Natural killer cell (primary cell): ENCODE data around the gene DNAAF5. TPM values are rescaled to one million over a fixed set of nuclear protein-coding genes. Genes with fewer than 3 reads are reported as not detected.

ENCODE experiments used
- ATAC-seq, 3 donors: fragments of 150-1000 bp in 2 of 3; fragments of 200-7000 bp in 1 of 3; cut with Tn5 transposase; 1 replicate in 1 of 3; 2 replicates in 2 of 3; pipeline ENCODE4 v1.10.0; 2021; ENCODE audit warnings: mild to moderate bottlenecking in 2 of 3, moderate library complexity in 2 of 3
- DNase-seq, 2 donors: peaks; one replicate each; pipeline versions ENCODE4 v3.0.0 to v3.0.0-alpha.2; 2013 to 2021; ENCODE audit warnings: mixed read lengths in 1 of 2
- H3K27ac ChIP-seq: one replicate; pipeline ENCODE4 v1.5.1; 2013; ENCODE audit warnings: mild to moderate bottlenecking, low read length
- H3K27me3 ChIP-seq: one replicate; pipeline ENCODE4 v1.6.1; 2013; ENCODE audit warnings: low read length; ENCODE audit not compliant: control insufficient read depth, insufficient read depth
- H3K36me3 ChIP-seq: one replicate; pipeline ENCODE4 v1.6.1; 2013; ENCODE audit warnings: low read length; ENCODE audit not compliant: control insufficient read depth, insufficient read depth
- H3K4me1 ChIP-seq: one replicate; pipeline ENCODE4 v1.6.1; 2013; ENCODE audit warnings: low read length; ENCODE audit not compliant: control insufficient read depth, insufficient read depth
- H3K4me3 ChIP-seq: one replicate; pipeline ENCODE4 v1.5.1; 2013; ENCODE audit warnings: low read length
- H3K9me3 ChIP-seq: one replicate; pipeline ENCODE4 v1.6.1; 2013; ENCODE audit warnings: low read length; ENCODE audit not compliant: control insufficient read depth, insufficient read depth
- H3K27ac Mint-ChIP-seq, 2 donors: one replicate each; pipeline ENCODE4 v1.8.0; 2022; ENCODE audit warnings: mild to moderate bottlenecking in 2 of 2, mixed read lengths in 2 of 2, moderate library complexity in 1 of 2
- H3K27me3 Mint-ChIP-seq, 2 donors: one replicate each; pipeline ENCODE4 v1.8.0; 2022; ENCODE audit warnings: low read depth in 2 of 2, mixed read lengths in 2 of 2
- H3K36me3 Mint-ChIP-seq: one replicate; pipeline ENCODE4 v1.8.0; 2022; ENCODE audit warnings: mixed read lengths
- H3K4me1 Mint-ChIP-seq, 2 donors: one replicate each; pipeline ENCODE4 v1.8.0; 2022; ENCODE audit warnings: mixed read lengths in 2 of 2
- H3K4me3 Mint-ChIP-seq: one replicate; pipeline ENCODE4 v1.8.0; 2022; ENCODE audit warnings: mild to moderate bottlenecking, moderate library complexity, mixed read lengths
- H3K9me3 Mint-ChIP-seq, 2 donors: one replicate each; pipeline ENCODE4 v1.8.0; 2022; ENCODE audit warnings: mixed read lengths in 2 of 2
- CTCF ChIP-seq: fragments of 200-600 bp; IDR thresholded peaks from one replicate; pipeline ENCODE4 v1.8.0; 2022; ENCODE audit warnings: antibody characterized with exemption
- WGBS: methylation state at CpG from one replicate; pipeline ENCODE4 v1.1.7; 2013; ENCODE audit warnings: missing lambda C conversion rate; ENCODE audit not compliant: insufficient coverage; 5-methylcytosine and 5-hydroxymethylcytosine counted together
- intact Hi-C: fragments of 100-400 bp; cut with micrococcal nuclease; formaldehyde crosslinking; loops from one replicate; pipeline ENCODE4 v1.14.2; 2022
- total RNA-seq, 4 donors: library from RNA; stranded (reverse); fragments of 120-200 nt in 1 of 4; gene quantifications; one replicate each; pipeline versions ENCODE4 v1.2.3 to v1.2.4, GENCODE V29; 2013 to 2022

The DNAAF5 gene
- total RNA-seq, 3 donors from 2014 or later (not counting 1 experiment from before 2014, with no cell fraction given) = 6.7 to 10.3 (median 10.3) TPM

- no peak overlapping the region for H3K27ac ChIP-seq
- no peaks in the 10 kb centered on the region for H3K4me1 Mint-ChIP-seq
- no peak for TF ChIP-seq CTCF
- H3K9me3 ChIP-seq = no peaks in the 10 kb centered on the region
- intact Hi-C loops = no loop called here
- DNase-seq (no peak), ATAC-seq (no peak)
- no peaks in the 10 kb centered on the region for H3K27me3 Mint-ChIP-seq
- WGBS = 97% methylated on average over 11 of the region's 11 CpGs
- no peaks in the 10 kb centered on the region for H3K27me3 ChIP-seq
- no peaks in the 10 kb centered on the region for H3K36me3 Mint-ChIP-seq
- no peaks in the 10 kb centered on the region for H3K4me1 ChIP-seq
- H3K27ac Mint-ChIP-seq = no peak overlapping the region
- peaks cover 30% of the 10 kb centered on the region for H3K36me3 ChIP-seq
- H3K4me3 ChIP-seq = no peak overlapping the region
- no peak overlapping the region for H3K4me3 Mint-ChIP-seq
- H3K9me3 Mint-ChIP-seq = no peaks in the 10 kb centered on the region
These were observed 35.1 kb downstream of the DNAAF5 start for GRCh38 chr7:761631-762030.

GRCh38 chr7:762885-763284, 36.4 kb downstream of the DNAAF5 start:
- H3K27me3 Mint-ChIP-seq = no peaks in the 10 kb centered on the region
- H3K9me3 Mint-ChIP-seq = no peaks in the 10 kb centered on the region
- H3K4me1 ChIP-seq = no peaks in the 10 kb centered on the region
- H3K27ac ChIP-seq = no peak overlapping the region
- no peaks in the 10 kb centered on the region for H3K27me3 ChIP-seq
- H3K4me3 ChIP-seq = no peak overlapping the region
- no peak for ATAC-seq
- H3K4me1 Mint-ChIP-seq = no peaks in the 10 kb centered on the region
- WGBS = 82% methylated on average over 5 of the region's 5 CpGs
- H3K9me3 ChIP-seq = no peaks in the 10 kb centered on the region
- DNase-seq = no peak
- no peak overlapping the region for H3K27ac Mint-ChIP-seq
- intact Hi-C loops = no loop called here
- H3K36me3 ChIP-seq = peaks cover 19% of the 10 kb centered on the region
- no peaks in the 10 kb centered on the region for H3K36me3 Mint-ChIP-seq
- H3K4me3 Mint-ChIP-seq = no peak overlapping the region
- TF ChIP-seq CTCF = no peak

GRCh38 chr7:763762-764161, 37.3 kb downstream of the DNAAF5 start:
- H3K4me1 Mint-ChIP-seq = no peaks in the 10 kb centered on the region
- Histone ChIP-seq H3K27ac (no peak overlapping the region), H3K27me3 (no peaks in the 10 kb centered on the region), H3K4me1 (no peaks in the 10 kb centered on the region), H3K4me3 (no peak overlapping the region), H3K9me3 (no peaks in the 10 kb centered on the region), H3K36me3 (peaks cover 18% of the 10 kb centered on the region)
- no peak overlapping the region for H3K27ac Mint-ChIP-seq
- TF ChIP-seq CTCF = no peak
- DNase-seq = no peak
- intact Hi-C loops = no loop called here
- H3K4me3 Mint-ChIP-seq = no peak overlapping the region
- H3K9me3 Mint-ChIP-seq = no peaks in the 10 kb centered on the region
- 99% methylated on average over 19 of the region's 19 CpGs for WGBS
- H3K27me3 Mint-ChIP-seq = no peaks in the 10 kb centered on the region
- H3K36me3 Mint-ChIP-seq = no peaks in the 10 kb centered on the region
- ATAC-seq = no peak

GRCh38 chr7:765383-765782, 38.9 kb downstream of the DNAAF5 start:
- no peak for DNase-seq
- intact Hi-C loops = no loop called here

More at GRCh38 chr7:765383-765782, 38.9 kb downstream of the DNAAF5 start:
- Mint-ChIP-seq H3K36me3 (no peaks in the 10 kb centered on the region), H3K27ac (no peak overlapping the region), H3K4me3 (no peak overlapping the region), H3K9me3 (no peaks in the 10 kb centered on the region), H3K27me3 (no peaks in the 10 kb centered on the region), H3K4me1 (no peaks in the 10 kb centered on the region)
- WGBS = 95% methylated on average over 7 of the region's 7 CpGs
- Histone ChIP-seq H3K36me3 (peaks cover 18% of the 10 kb centered on the region), H3K4me3 (no peak overlapping the region), H3K9me3 (no peaks in the 10 kb centered on the region), H3K4me1 (no peaks in the 10 kb centered on the region), H3K27me3 (no peaks in the 10 kb centered on the region), H3K27ac (no peak overlapping the region)
- ATAC-seq = no peak
- TF ChIP-seq CTCF = no peak
